GM13977 (cell line): Measurements from ENCODE around the gene VDAC2.

Experiments used
- DNase-seq: peaks from one replicate; pipeline ENCODE4 v3.0.0; 2012; ENCODE audit warnings: low spot score
- in situ Hi-C: fragments of 300-500 bp; cut with MboI; formaldehyde crosslinking; loops from one replicate; pipeline ENCODE4 v1.12.0; 2022; ENCODE audit warnings: low sequenced_read_pairs, low pct_unique_long_range_greater_than_20kb, mixed read lengths, inconsistent platforms; ENCODE audit not compliant: unreplicated experiment
- TF ChIP-seq, protein P1 (sequence below): IDR thresholded peaks from 2 replicates; pipeline ENCODE4 v1.5.1; 2012; ENCODE audit warnings: mild to moderate bottlenecking, control low read depth; ENCODE audit not compliant: insufficient read depth; ENCODE audit errors: extremely low read depth, missing control alignments

VDAC2 gene

DNA sequence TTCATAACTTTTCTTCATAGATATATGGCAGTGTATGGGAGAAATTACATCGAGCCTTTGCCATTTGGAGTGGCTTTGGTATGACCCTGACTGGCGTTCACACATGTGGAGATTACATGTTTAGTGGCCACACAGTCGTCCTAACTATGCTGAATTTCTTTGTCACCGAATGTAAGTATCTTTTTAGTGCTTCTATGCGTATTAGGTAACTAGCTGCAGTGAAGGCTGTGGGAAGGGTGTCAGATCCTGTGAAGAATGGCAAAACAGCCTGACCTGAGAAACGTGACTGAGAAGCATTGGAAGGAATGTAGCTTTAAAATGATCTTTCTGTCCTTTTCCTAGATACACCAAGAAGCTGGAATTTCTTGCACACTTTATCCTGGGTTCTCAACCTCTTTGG is 34.5 kb upstream of the VDAC2 start:
- TF ChIP-seq, protein P1, sequence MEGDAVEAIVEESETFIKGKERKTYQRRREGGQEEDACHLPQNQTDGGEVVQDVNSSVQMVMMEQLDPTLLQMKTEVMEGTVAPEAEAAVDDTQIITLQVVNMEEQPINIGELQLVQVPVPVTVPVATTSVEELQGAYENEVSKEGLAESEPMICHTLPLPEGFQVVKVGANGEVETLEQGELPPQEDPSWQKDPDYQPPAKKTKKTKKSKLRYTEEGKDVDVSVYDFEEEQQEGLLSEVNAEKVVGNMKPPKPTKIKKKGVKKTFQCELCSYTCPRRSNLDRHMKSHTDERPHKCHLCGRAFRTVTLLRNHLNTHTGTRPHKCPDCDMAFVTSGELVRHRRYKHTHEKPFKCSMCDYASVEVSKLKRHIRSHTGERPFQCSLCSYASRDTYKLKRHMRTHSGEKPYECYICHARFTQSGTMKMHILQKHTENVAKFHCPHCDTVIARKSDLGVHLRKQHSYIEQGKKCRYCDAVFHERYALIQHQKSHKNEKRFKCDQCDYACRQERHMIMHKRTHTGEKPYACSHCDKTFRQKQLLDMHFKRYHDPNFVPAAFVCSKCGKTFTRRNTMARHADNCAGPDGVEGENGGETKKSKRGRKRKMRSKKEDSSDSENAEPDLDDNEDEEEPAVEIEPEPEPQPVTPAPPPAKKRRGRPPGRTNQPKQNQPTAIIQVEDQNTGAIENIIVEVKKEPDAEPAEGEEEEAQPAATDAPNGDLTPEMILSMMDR, result no peak
- DNase-seq, result no peak
- in situ Hi-C loops, result no loop called here

DNA sequence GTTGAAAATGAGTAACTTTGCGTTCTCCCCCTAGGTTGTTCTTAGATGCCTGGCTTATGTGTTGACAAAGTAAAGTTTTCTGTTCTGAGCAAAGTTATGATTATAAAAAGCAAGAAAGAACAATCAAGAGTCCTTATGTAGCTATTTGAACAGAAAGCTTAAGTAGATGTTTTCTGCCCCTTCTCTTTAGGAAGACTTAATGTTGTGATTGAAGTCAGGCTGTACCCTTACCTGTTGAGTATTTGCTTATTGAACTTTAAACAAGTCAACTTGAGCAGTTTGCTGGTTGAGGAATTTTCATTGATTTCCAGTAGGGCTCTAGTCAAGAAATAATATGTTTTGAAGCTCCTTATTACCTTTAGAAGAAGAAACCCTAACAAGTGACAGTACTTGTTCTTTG is 33.9 kb upstream of the VDAC2 start:
- TF ChIP-seq, protein P1, result no peak
- DNase-seq, result no peak
- in situ Hi-C loops, result no loop called here

DNA sequence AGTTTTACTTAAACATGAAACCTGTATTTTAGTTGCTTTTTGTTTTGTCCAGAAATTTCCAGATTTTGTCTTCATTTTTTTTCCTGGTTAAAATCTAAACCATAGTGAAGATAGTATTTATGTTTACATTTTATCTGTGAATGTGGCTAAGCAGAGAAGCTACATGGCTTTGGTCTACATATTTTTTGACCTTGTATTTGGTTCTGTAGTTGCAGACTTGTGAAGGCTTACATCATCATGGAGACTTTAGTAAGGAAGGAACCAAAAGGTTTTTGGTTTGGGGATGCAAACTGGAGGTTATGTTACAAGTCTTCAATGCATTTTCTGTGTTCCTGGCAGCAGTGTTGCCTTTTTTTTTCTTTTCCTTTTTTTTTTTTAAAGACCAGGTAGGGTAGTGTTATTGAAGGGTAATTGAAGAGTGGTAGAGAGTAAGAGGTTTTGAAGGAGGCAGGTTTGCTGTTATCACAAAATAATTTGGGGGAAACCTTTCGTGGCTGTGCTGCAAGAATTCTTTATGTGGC is 30.9 kb upstream of the VDAC2 start:
- DNase-seq, result no peak
- TF ChIP-seq, protein P1, result no peak
- in situ Hi-C loops, result no loop called here

DNA sequence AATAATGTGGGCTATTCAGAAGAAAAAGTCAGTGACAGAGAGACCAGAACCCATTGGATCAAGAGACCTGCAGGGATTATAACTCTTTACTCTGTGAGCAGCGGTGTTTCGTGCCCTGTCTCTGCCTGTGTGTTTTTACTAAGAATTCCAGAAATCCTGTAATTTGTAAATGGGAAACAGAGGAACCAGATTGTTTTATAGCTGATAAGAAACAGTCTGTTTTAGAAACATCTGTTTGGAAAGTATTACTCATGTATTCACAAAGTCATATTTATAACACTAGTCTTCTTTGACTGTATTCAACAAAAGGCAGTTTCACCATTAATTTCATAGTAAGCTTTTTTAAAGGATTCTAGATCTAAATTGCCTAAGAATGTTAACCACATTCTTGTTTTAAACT is 30.0 kb upstream of the VDAC2 start:
- DNase-seq, result no peak
- in situ Hi-C loops, result no loop called here
- TF ChIP-seq, protein P1, result no peak

DNA sequence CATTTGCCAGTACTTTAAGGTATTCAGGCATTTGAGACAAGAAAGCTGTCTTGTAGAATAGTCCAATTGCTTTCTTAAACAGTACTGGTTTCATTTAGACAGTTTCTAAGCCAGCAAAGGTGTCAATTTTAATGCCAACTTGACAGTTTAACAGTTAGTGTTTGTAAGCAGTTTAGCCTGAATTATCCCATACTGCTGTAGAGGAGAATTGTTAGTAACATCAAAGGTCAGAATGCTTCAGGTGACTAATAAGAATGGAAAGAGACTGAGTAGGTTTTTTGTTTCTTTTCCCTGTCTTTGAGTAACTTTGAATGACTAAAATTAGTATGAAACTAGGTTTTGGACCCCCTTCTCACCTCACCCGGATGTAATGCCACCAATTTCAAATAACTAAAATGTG is 29.5 kb upstream of the VDAC2 start:
- in situ Hi-C loops, result no loop called here

DNA sequence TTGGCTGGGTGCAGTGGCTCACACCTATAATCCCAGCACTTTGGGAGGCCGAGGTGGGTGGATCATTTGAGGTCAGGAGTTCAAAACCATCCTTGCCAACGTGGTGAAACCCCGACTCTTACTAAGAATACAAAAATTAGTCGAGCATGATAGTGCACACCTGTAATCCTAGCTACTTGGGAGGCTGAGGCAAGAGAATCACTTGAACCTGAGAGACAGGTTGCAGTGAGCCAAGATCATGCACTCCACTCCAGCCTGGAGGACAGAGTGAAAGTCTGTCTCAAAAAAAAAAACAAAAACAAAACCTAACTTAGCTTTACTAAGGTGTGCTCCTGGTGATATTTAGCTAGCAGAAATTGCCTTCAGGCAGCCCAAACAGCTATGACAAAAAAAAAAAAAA is 24.3 kb upstream of the VDAC2 start:
- no peak for DNase-seq
- TF ChIP-seq, protein P1, result no peak
- in situ Hi-C loops, result no loop called here

More for the DNA sequence above, 29.5 kb upstream of the VDAC2 start:
- DNase-seq, result no peak
- TF ChIP-seq, protein P1, result no peak
